ENCODE measurements around the gene FANCM.
"Not testable (repeated sequence)": the region's sequence is repeated elsewhere in the genome, so short reads cannot be mapped to it uniquely, and the experiment has no call there.

FANCM gene

DNA sequence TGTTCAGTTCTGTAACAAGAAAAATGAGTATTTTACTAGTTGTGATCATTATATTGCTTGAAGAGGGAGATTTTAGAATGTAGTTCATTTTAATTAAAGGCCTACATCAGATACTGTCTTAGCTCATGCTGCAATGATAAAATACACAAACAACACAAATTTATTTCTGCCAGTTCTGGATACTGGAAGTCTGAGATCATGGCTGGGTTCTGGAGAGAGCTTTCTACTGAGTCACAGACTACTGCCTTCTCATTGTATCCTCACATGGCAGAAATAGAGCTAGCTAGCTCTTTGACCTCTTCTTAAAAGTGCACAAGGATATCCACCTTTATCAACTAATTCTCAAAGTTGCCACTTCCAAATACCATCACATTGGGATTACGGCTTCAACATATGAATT is 63.5 kb downstream of the FANCM start:
- H3K4me3 ChIP-seq (ENCODE audit: low read depth, low read length) = no peak overlapping the region
- TF ChIP-seq, protein P1, sequence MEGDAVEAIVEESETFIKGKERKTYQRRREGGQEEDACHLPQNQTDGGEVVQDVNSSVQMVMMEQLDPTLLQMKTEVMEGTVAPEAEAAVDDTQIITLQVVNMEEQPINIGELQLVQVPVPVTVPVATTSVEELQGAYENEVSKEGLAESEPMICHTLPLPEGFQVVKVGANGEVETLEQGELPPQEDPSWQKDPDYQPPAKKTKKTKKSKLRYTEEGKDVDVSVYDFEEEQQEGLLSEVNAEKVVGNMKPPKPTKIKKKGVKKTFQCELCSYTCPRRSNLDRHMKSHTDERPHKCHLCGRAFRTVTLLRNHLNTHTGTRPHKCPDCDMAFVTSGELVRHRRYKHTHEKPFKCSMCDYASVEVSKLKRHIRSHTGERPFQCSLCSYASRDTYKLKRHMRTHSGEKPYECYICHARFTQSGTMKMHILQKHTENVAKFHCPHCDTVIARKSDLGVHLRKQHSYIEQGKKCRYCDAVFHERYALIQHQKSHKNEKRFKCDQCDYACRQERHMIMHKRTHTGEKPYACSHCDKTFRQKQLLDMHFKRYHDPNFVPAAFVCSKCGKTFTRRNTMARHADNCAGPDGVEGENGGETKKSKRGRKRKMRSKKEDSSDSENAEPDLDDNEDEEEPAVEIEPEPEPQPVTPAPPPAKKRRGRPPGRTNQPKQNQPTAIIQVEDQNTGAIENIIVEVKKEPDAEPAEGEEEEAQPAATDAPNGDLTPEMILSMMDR (IDR thresholded peaks at IDR 0.05; ENCODE audit: control insufficient read depth, extremely low read depth, insufficient read depth) = no peak
- no peak for DNase-seq (ENCODE audit: low read depth)

DNA sequence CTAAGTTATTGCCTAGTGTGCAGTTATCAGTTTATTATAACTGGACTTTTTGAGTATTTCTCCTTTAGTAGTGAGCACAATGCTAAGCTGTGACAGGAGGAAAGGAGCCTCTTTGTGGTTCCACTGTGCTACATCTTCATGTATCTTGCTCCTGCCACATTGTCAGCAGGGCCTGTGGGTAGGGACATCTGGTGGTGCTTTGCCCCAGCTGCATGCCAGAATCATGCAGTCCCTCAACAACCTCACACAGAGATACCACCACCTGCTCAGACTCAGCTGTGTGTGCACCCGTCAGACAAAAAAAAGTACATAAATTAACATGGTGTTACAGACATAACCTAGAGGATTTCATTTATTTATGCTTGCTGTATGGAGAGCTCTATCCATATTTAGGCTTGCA is 66.2 kb downstream of the FANCM start:
- no peak for DNase-seq (ENCODE audit: low read depth)
- TF ChIP-seq, protein P1 (IDR thresholded peaks at IDR 0.05; ENCODE audit: control insufficient read depth, extremely low read depth, insufficient read depth) = peak; percentile 35
- H3K4me3 ChIP-seq (ENCODE audit: low read depth, low read length) = no peak overlapping the region

DNA sequence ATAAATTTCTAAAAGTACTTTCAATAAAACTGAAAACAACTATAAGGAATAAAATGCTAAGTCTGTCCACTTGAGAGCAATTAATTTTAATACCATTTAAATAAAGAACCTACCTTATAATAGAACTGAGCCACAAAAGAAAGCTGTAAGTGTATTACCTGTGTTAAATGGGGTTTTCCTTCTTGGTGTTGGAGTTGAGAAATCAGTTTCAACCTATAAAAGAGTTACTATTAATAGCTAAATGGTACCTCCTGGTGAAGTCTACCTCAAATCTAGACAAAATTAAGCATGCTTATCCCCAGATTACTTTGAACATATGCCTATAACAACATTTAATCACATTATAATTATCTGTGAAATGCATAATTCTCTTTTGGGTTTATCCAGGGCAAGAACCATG is 68.5 kb downstream of the FANCM start:
- no peak overlapping the region for H3K4me3 ChIP-seq (ENCODE audit: low read depth, low read length)
- TF ChIP-seq, protein P1 (IDR thresholded peaks at IDR 0.05; ENCODE audit: control insufficient read depth, extremely low read depth, insufficient read depth) = no peak
- DNase-seq (ENCODE audit: low read depth) = no peak

DNA sequence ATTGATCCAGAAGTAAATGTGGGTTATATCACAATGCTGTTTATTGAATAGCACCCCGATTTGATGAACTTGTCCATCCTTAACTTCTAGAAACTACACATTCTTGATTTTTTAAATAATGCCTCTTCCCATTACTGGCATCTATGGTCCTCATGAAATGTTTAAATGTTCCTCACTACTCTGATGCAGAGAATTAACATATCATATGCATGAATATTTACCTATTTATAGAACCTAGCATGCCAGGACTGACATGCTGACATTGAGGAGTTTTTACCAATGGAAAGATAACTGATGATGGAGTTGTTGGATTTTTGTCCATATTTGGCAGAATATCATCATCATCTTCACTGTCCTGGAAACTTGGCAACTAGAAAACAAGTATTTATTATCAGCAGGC is 74.4 kb downstream of the FANCM start:
- TF ChIP-seq, protein P1 (IDR thresholded peaks at IDR 0.05; ENCODE audit: control insufficient read depth, extremely low read depth, insufficient read depth) = no peak
- H3K4me3 ChIP-seq (ENCODE audit: low read depth, low read length) = no peak overlapping the region
- no peak for DNase-seq (ENCODE audit: low read depth)

DNA sequence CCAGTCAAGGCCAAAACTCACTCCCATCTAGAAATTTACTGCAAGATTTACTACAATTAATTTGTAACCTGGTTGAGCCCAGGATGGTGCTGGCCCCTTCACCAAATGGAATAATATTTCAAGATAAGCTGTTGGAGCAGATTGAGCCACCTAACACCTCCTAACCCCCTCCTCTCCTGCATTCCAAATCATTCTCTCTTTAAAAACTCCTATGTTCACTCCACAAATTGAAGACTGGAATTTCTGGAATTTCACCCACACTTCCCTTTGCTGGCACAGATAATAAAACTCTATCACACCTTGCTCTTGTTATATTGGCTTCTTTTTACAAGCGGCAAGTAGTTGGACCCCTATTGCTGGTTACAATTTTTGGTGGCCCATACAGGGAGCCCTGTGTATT is 75.6 kb downstream of the FANCM start:
- H3K4me3 ChIP-seq (ENCODE audit: low read depth, low read length) = no peak overlapping the region
- no peak for DNase-seq (ENCODE audit: low read depth)

DNA sequence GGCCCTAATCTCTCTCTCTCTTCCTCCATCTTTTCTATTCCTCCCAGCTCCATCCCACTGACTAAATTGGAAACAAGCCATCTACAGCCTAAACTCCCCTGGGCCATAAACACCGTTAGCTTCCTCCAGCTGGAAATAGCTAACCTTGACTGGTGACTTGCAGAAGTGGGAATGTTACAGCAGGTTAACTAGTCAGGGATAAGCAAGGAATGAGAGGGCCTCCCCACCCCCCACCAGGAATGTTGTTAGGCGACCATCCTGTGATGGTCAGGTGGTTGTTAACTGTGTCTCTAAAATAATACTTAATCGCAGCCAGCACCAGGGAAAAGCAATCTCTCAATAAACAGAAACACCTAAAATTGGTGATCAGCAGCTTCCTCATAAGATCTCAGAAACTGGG is 76.5 kb downstream of the FANCM start:
- TF ChIP-seq, protein P1 (IDR thresholded peaks at IDR 0.05; ENCODE audit: control insufficient read depth, extremely low read depth, insufficient read depth) = no peak
- no peak overlapping the region for H3K4me3 ChIP-seq (ENCODE audit: low read depth, low read length)
- no peak for DNase-seq (ENCODE audit: low read depth)

More for the DNA sequence above, 75.6 kb downstream of the FANCM start:
- TF ChIP-seq, protein P1 (IDR thresholded peaks at IDR 0.05; ENCODE audit: control insufficient read depth, extremely low read depth, insufficient read depth) = no peak

DNA sequence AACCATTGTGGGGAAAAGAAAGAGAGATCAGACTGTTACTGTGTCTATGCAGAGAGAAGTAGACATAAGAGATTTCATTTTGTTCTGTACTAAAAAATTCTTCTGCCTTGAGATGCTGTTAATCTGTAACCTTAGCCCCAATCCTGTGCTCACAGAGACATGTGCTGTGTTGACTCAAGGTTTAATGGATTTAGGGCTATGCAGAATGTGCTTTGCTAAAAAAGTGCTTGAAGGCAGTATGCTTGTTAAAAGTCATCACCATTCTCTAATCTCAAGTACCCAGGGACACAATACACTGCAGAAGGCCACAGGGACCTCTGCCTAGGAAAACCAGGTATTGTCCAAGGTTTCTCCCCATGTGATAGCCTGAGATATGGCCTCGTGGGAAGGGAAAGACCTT is 78.0 kb downstream of the FANCM start:
- not testable (repeated sequence) for DNase-seq (ENCODE audit: low read depth); H3K4me3 ChIP-seq (ENCODE audit: low read depth, low read length)

DNA sequence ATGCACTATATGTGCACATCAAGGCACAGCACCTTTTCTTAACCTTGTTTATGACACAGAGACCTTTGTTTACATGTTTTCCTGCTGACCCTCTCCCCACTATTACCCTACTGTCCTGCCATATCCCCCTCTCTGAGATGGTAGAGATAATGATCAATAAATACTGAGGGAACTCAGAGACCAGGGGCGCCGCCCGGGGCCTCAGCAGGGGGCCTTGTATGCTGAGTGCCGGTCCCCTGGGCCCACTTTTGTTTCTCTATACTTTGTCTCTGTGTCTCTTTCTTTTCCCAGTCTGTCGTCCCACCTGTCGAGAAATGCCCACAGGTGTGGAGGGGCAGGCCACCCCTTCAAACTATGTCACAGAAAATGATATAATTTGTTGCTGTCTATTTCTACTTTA is 78.6 kb downstream of the FANCM start:
- DNase-seq (ENCODE audit: low read depth); H3K4me3 ChIP-seq (ENCODE audit: low read depth, low read length): not testable (repeated sequence)
